ENCODE measurements around the gene TEDC1. TPM values are rescaled to one million over a fixed set of nuclear protein-coding genes. Genes with fewer than 3 reads are reported as not detected.
A peak's percentile ranks its signal among the peaks of the same experiment; 100 is the strongest.

The TEDC1 gene
- polyA plus RNA-seq, 2 donors: 11.8 to 17.6 TPM

DNA sequence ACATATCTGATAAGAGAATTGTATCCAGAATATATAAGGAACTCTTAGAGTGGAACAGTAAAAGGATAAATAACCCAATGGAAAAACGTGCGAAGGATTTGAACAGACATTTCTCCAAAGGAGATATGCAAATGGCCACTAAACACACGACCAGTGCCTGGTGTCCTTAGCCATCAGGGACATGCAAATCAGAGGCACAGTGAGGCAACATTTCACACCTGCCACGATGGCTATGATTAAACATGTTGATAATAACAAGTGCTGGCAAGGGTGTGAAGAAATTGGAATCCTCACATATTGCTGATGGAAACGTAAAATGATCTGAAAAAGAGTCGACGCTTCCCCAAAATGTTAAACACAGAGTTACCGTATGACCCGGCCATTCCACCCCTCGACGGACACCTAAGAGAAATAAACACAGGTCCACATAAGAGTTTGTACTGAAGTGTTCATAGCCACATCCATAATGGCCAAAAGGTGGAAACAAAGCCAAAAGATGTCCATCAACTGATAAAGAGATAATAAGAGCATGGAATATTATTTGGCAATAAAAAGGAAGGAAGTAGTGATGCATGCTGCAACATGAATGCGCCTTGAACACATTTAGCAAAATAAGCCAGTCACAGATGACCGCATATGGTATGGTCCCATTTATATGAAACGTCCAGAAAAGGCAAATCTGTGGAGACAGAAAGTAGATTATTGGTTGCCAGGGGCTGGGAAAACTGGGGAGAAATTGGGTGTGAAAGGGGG lies 29.1 kb downstream of the TEDC1 start:
- no peaks in the 10 kb centered on the region for H3K4me1 ChIP-seq (ENCODE audit: control insufficient read depth in 2 of 2, insufficient read depth in 2 of 2, low read length in 1 of 2)
- H3K27me3 ChIP-seq (ENCODE audit: control insufficient read depth in 1 of 2, insufficient read depth in 2 of 2, low read length in 2 of 2): no peaks in the 10 kb centered on the region
- no peak overlapping the region for H3K4me3 ChIP-seq (ENCODE audit: low read depth in 1 of 2, low read length in 2 of 2)
- H3K9me3 ChIP-seq (ENCODE audit: control insufficient read depth in 2 of 2, insufficient read depth in 1 of 2, low read depth in 1 of 2, low read length in 1 of 2): no peaks in the 10 kb centered on the region
- H3K36me3 ChIP-seq (ENCODE audit: control insufficient read depth in 2 of 2, insufficient read depth in 2 of 2, low read length in 1 of 2): no peaks in the 10 kb centered on the region
- WGBS, 2 donors: 66 to 70% methylated on average over 14 of the region's 14 CpGs
- H3K27ac ChIP-seq (ENCODE audit: low read depth in 2 of 2, low read length in 1 of 2): no peak overlapping the region

DNA sequence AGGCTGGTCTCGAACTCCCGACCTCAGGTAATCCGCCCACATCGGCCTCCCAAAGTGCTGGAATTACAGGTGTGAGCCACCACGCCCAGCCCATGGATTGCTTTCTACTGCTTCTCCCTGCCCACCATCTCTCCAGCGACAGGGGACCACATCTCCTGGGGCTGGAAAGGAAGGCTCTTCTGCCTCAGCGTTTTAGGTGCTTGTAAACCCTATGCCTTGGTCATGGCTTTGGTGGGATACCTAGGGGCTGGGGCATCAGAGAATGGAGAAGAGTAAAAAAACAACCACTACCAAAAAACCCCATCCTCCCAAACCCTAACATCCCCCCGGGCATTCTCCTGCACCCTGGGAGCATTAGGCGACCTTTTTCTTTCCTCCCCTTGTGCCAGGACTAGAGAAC lies 34.3 kb downstream of the TEDC1 start:
- WGBS, 2 donors: 84 to 89% methylated on average over 9 of the region's 9 CpGs
- H3K4me1 ChIP-seq (ENCODE audit: control insufficient read depth in 2 of 2, insufficient read depth in 2 of 2, low read length in 1 of 2): peaks cover 8 to 19% of the 10 kb centered on the region in 2 donors
- peaks cover 0 to 3% of the 10 kb centered on the region in 2 donors for H3K27me3 ChIP-seq (ENCODE audit: control insufficient read depth in 1 of 2, insufficient read depth in 2 of 2, low read length in 2 of 2)
- H3K9me3 ChIP-seq (ENCODE audit: control insufficient read depth in 2 of 2, insufficient read depth in 1 of 2, low read depth in 1 of 2, low read length in 1 of 2): peaks cover 0 to 7% of the 10 kb centered on the region in 2 donors
- H3K27ac ChIP-seq (ENCODE audit: low read depth in 2 of 2, low read length in 1 of 2): no peak overlapping the region
- H3K36me3 ChIP-seq (ENCODE audit: control insufficient read depth in 2 of 2, insufficient read depth in 2 of 2, low read length in 1 of 2): no peaks in the 10 kb centered on the region
- no peak overlapping the region for H3K4me3 ChIP-seq (ENCODE audit: low read depth in 1 of 2, low read length in 2 of 2)

DNA sequence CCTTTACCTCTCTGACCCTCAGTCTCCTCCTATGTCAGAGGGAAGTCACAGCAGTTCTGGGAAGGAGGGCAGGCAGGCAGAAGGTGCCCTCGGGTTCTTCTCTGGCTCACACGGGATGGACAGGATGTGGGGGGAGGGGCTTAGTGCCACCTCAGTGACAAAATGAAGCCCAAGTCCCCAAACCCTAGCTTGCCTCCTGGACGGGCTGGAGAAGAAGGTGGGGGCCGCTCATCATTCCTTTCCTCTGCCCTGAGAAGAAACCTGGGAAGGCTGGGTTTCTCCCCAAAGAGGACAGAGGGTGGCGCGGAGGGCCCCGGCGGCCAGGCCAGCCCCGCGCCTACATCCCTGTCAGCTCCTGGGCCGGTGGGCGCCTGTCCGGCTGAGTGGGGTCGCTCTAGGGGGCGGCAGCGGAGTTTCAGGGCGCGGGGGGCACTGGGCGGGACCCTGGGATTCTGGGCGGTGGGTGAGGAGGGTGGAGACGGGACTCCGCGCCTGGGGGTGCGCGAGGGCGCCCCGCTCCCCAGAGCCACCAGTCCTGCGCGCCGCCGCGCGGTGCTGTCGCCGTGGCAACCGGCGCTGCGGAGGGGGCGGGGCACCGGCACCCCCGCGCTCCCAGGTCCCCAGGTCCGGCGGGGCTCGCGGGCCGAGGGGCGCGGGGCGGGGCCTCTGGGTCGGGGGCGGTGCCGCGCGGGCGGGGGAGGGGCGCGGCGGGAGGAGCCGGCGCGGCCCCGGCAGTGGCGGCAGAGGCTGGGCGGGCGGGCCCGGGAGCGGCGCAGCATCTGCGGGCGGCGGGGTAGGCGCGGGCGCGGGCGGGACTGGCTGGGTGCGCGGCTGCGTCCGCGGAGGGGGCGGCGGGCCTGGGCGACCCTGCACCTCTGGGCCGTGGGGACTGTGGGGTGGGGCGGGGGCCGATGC lies 35.1 kb downstream of the TEDC1 start, which contains the start of gene TMEM121:
TSS of gene TMEM121 (plus strand) at position 723 of the 915 bp plus-strand sequence. CDS start 2,252 bp downstream, outside the sequence.
- H3K27me3 ChIP-seq (ENCODE audit: control insufficient read depth in 1 of 2, insufficient read depth in 2 of 2, low read length in 2 of 2): peaks cover 0 to 3% of the 10 kb centered on the region in 2 donors
- H3K27ac ChIP-seq (ENCODE audit: low read depth in 2 of 2, low read length in 1 of 2): no peak within 1 kb of the TSS
- H3K9me3 ChIP-seq (ENCODE audit: control insufficient read depth in 2 of 2, insufficient read depth in 1 of 2, low read depth in 1 of 2, low read length in 1 of 2): peaks cover 0 to 7% of the 10 kb centered on the region in 2 donors
- 1 to 2% methylated on average over 28 to 88 of the region's 88 CpGs for WGBS, 2 donors
- H3K36me3 ChIP-seq (ENCODE audit: control insufficient read depth in 2 of 2, insufficient read depth in 2 of 2, low read length in 1 of 2): no peaks in the 10 kb centered on the region
- H3K4me3 ChIP-seq (ENCODE audit: low read depth in 1 of 2, low read length in 2 of 2): peak within 1 kb of the TSS; percentile 27 to 37
- peaks cover 8 to 19% of the 10 kb centered on the region in 2 donors for H3K4me1 ChIP-seq (ENCODE audit: control insufficient read depth in 2 of 2, insufficient read depth in 2 of 2, low read length in 1 of 2)

DNA sequence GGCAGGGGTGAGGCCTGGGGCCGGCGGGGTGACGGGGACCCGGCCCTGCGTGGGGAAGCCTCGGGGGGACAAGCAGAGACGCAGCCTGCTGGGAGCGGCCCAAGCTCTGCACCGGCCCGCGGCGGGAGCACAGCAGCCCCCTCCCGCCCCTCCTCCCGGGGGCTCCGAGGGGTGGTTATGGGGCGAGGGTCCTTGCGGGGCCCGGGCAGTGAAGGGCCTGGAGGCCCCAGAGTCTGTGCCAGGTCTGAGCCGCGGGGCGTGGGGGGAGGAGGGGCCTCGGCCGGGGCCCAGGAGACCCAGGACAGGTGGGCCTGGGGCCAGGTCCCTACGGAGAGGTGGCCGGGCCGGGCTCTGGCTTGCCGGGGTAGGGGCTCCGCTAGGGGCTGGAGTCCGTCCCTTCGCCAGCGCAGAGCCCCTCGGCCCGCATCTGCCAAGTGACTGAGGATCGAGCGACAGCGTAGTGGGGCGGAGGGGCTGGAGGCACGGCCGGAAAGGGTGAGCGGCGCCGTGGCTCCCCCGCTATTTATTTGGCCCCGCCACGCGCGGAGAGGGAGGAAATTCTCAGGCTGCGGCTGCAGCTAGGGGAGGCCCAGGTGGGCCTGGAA lies 35.8 kb downstream of the TEDC1 start:
- peaks cover 8 to 19% of the 10 kb centered on the region in 2 donors for H3K4me1 ChIP-seq (ENCODE audit: control insufficient read depth in 2 of 2, insufficient read depth in 2 of 2, low read length in 1 of 2)
- H3K4me3 ChIP-seq (ENCODE audit: low read depth in 1 of 2, low read length in 2 of 2): peak overlapping the region; percentile 27 to 37
- H3K27me3 ChIP-seq (ENCODE audit: control insufficient read depth in 1 of 2, insufficient read depth in 2 of 2, low read length in 2 of 2): peaks cover 0 to 3% of the 10 kb centered on the region in 2 donors
- WGBS, 2 donors: 2% methylated on average over 42 to 48 of the region's 48 CpGs
- no peak overlapping the region for H3K27ac ChIP-seq (ENCODE audit: low read depth in 2 of 2, low read length in 1 of 2)
- no peaks in the 10 kb centered on the region for H3K36me3 ChIP-seq (ENCODE audit: control insufficient read depth in 2 of 2, insufficient read depth in 2 of 2, low read length in 1 of 2)
- peaks cover 0 to 7% of the 10 kb centered on the region in 2 donors for H3K9me3 ChIP-seq (ENCODE audit: control insufficient read depth in 2 of 2, insufficient read depth in 1 of 2, low read depth in 1 of 2, low read length in 1 of 2)

DNA sequence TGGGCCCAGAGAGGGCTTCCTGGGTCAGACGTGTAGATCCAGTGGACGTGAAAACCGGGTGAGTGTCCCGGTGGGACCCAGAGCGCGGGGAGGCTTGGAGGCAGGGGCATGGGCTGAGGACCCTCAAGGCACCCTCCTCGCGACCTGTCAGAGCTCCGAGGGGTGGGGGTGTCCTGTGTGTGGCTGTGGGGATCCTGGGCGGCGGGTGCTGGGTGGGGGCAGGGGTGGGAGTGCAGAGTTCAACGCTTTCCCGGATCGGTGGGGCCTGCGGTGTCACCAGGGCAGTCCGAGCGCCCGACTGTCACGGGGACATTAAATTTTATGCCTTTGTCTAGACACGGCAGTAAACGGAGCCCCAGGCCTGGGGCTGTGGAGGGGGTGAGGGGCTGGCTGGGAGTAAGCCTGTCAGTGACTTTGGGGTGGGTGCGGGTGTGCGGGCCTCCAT lies 36.4 kb downstream of the TEDC1 start:
- Histone ChIP-seq H3K4me3 (ENCODE audit: low read depth in 1 of 2, low read length in 2 of 2) (peak overlapping the region; percentile 27 to 37), H3K4me1 (ENCODE audit: control insufficient read depth in 2 of 2, insufficient read depth in 2 of 2, low read length in 1 of 2) (peaks cover 8 to 19% of the 10 kb centered on the region in 2 donors), H3K9me3 (ENCODE audit: control insufficient read depth in 2 of 2, insufficient read depth in 1 of 2, low read depth in 1 of 2, low read length in 1 of 2) (peaks cover 0 to 7% of the 10 kb centered on the region in 2 donors), H3K27me3 (ENCODE audit: control insufficient read depth in 1 of 2, insufficient read depth in 2 of 2, low read length in 2 of 2) (peaks cover 0 to 3% of the 10 kb centered on the region in 2 donors), H3K36me3 (ENCODE audit: control insufficient read depth in 2 of 2, insufficient read depth in 2 of 2, low read length in 1 of 2) (no peaks in the 10 kb centered on the region), H3K27ac (ENCODE audit: low read depth in 2 of 2, low read length in 1 of 2) (no peak overlapping the region)
- WGBS, 2 donors: 22 to 35% methylated on average over 23 of the region's 23 CpGs

DNA sequence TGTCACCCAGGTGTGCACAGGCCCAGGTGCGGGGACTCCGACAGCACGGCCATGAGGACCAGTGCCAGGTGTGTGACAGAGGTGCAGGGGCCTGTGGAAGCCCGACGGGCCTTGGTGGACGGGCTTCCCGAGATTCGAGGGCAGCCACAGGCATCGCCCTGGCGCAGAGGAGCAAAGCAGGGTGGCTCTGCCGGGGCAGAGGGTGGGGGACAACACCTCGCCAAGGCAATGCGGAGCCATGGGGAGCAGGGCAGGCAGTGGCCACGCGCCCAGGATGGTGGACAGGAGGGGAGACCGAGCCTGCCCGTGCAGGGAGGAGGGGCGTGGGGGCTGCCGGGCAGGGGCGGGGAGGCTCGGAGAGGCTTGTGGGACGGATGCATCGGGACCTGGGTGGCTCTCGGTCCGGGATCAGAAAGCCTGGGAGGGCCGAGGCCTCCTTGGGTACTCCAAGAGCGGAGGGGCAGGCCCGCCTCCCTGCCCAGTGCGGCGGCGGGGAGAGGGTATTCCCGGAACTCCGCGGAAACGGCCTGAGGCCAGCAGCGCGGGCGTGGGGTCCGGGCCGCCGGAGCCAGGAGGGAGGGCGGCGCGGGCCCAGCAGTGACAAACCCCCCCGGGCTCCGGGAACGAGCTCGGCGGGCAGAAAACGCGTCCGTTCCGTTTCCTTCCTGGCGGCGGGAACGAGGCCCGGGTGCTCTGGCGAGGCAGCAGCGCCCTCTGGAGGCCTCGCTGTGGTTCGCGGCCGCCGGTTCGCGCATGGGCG lies 37.0 kb downstream of the TEDC1 start:
- Histone ChIP-seq H3K36me3 (ENCODE audit: control insufficient read depth in 2 of 2, insufficient read depth in 2 of 2, low read length in 1 of 2) (no peaks in the 10 kb centered on the region), H3K4me3 (ENCODE audit: low read depth in 1 of 2, low read length in 2 of 2) (peak overlapping the region; percentile 54 to 61), H3K9me3 (ENCODE audit: control insufficient read depth in 2 of 2, insufficient read depth in 1 of 2, low read depth in 1 of 2, low read length in 1 of 2) (peaks cover 0 to 7% of the 10 kb centered on the region in 2 donors), H3K4me1 (ENCODE audit: control insufficient read depth in 2 of 2, insufficient read depth in 2 of 2, low read length in 1 of 2) (peaks cover 8 to 19% of the 10 kb centered on the region in 2 donors), H3K27ac (ENCODE audit: low read depth in 2 of 2, low read length in 1 of 2) (no peak overlapping the region), H3K27me3 (ENCODE audit: control insufficient read depth in 1 of 2, insufficient read depth in 2 of 2, low read length in 2 of 2) (peaks cover 0 to 3% of the 10 kb centered on the region in 2 donors)
- WGBS, 2 donors: 6 to 13% methylated on average over 36 to 67 of the region's 67 CpGs

DNA sequence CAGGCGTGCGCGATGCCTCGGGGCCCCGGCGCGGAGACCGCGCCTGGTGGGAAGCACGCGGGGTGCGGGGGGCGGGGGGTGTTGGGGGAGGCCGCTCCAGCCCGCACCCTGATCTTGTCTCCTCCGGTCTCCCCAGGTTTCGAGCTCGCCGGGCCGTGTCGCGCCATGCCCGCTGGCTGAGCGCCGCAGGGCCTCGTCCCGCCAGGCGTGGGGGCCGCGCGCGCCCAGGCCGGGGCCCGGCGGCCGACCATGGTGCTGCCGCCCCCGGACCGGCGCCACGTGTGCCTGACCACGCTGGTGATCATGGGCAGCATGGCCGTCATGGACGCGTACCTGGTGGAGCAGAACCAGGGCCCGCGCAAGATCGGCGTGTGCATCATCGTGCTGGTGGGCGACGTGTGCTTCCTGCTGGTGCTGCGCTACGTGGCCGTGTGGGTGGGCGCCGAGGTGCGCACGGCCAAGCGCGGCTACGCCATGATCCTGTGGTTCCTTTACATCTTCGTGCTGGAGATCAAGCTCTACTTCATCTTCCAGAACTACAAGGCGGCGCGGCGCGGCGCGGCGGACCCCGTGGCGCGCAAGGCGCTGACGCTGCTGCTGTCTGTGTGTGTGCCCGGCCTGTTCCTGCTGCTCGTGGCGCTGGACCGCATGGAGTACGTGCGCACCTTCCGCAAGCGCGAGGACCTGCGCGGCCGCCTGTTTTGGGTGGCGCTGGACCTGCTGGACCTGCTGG lies 37.7 kb downstream of the TEDC1 start:
- no peak overlapping the region for H3K27ac ChIP-seq (ENCODE audit: low read depth in 2 of 2, low read length in 1 of 2)

DNA sequence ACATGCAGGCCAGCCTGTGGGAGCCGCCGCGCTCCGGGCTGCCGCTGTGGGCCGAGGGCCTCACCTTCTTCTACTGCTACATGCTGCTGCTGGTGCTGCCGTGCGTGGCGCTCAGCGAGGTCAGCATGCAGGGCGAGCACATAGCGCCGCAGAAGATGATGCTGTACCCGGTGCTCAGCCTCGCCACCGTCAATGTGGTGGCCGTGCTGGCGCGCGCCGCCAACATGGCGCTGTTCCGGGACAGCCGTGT lies 38.2 kb downstream of the TEDC1 start:
- H3K36me3 ChIP-seq (ENCODE audit: control insufficient read depth in 2 of 2, insufficient read depth in 2 of 2, low read length in 1 of 2): no peaks in the 10 kb centered on the region
- H3K4me3 ChIP-seq (ENCODE audit: low read depth in 1 of 2, low read length in 2 of 2): peak overlapping the region in 1 of 2 donors; percentile 54
- H3K27me3 ChIP-seq (ENCODE audit: control insufficient read depth in 1 of 2, insufficient read depth in 2 of 2, low read length in 2 of 2): peaks cover 0 to 3% of the 10 kb centered on the region in 2 donors
- no peak overlapping the region for H3K27ac ChIP-seq (ENCODE audit: low read depth in 2 of 2, low read length in 1 of 2)
- 37 to 50% methylated on average over 24 of the region's 24 CpGs for WGBS, 2 donors
- H3K9me3 ChIP-seq (ENCODE audit: control insufficient read depth in 2 of 2, insufficient read depth in 1 of 2, low read depth in 1 of 2, low read length in 1 of 2): peaks cover 0 to 7% of the 10 kb centered on the region in 2 donors
- peaks cover 8 to 19% of the 10 kb centered on the region in 2 donors for H3K4me1 ChIP-seq (ENCODE audit: control insufficient read depth in 2 of 2, insufficient read depth in 2 of 2, low read length in 1 of 2)

More for the DNA sequence above, 37.7 kb downstream of the TEDC1 start:
- 21 to 23% methylated on average over 69 to 89 of the region's 89 CpGs for WGBS, 2 donors
- H3K4me1 ChIP-seq (ENCODE audit: control insufficient read depth in 2 of 2, insufficient read depth in 2 of 2, low read length in 1 of 2): peaks cover 8 to 19% of the 10 kb centered on the region in 2 donors
- peaks cover 0 to 3% of the 10 kb centered on the region in 2 donors for H3K27me3 ChIP-seq (ENCODE audit: control insufficient read depth in 1 of 2, insufficient read depth in 2 of 2, low read length in 2 of 2)
- peak overlapping the region; percentile 23 to 54 for H3K4me3 ChIP-seq (ENCODE audit: low read depth in 1 of 2, low read length in 2 of 2)
- no peaks in the 10 kb centered on the region for H3K36me3 ChIP-seq (ENCODE audit: control insufficient read depth in 2 of 2, insufficient read depth in 2 of 2, low read length in 1 of 2)
- peaks cover 0 to 7% of the 10 kb centered on the region in 2 donors for H3K9me3 ChIP-seq (ENCODE audit: control insufficient read depth in 2 of 2, insufficient read depth in 1 of 2, low read depth in 1 of 2, low read length in 1 of 2)

Data from esophagus (tissue), 2 donors.